H1 (cell line): ENCODE measurements around the gene C1orf21. TPM values are rescaled to one million over a fixed set of nuclear protein-coding genes. Genes with fewer than 3 reads are reported as not detected.

Source experiments
- CTCF ChIA-PET: fragments of 300-600 bp; sonication (Branson Sonifier 250); formaldehyde crosslinking; loops from one replicate; lab custom pipeline; 2021; ENCODE audit not compliant: partially characterized antibody; lab: Charles Lee
- POLR2A ChIA-PET: fragments of 300-600 bp; sonication (Branson Sonifier 250); formaldehyde crosslinking; loops from one replicate; lab custom pipeline; 2021; ENCODE audit warnings: inconsistent platforms; ENCODE audit not compliant: partially characterized antibody; lab: Charles Lee
- DNase-seq, 2 experiments: peaks; one replicate each; pipeline versions ENCODE4 v3.0.0 to v3.0.0-alpha.2; 2010 to 2022; ENCODE audit warnings: low spot score in 2 of 2, low read depth in 1 of 2, mixed read lengths in 1 of 2
- FAIRE-seq: peaks from 2 replicates; lab custom pipeline; 2011; peaks lifted over from hg19 to GRCh38; lab: Jason Lieb, UNC
- H2AFZ ChIP-seq: 2 replicates; pipeline ENCODE4 v1.8.1; 2012; ENCODE audit warnings: low read length, inconsistent platforms
- H2AK5ac ChIP-seq: 2 replicates; pipeline ENCODE4 v1.6.1; 2013; ENCODE audit warnings: low read depth, low read length
- H2BK120ac ChIP-seq: replicated peaks from 2 replicates; pipeline ENCODE3; 2013; ENCODE audit warnings: low read depth, low read length, inconsistent platforms
- H2BK12ac ChIP-seq: 2 replicates; pipeline ENCODE4 v1.6.1; 2013; ENCODE audit warnings: low read depth, low read length
- H2BK15ac ChIP-seq: 2 replicates; pipeline ENCODE4 v1.6.1; 2013; ENCODE audit warnings: low read length
- H2BK20ac ChIP-seq: 2 replicates; pipeline ENCODE4 v1.6.1; 2013; ENCODE audit warnings: low read length
- H2BK5ac ChIP-seq: 2 replicates; pipeline ENCODE4 v1.6.1; 2013; ENCODE audit warnings: low read depth, low read length
- H3K14ac ChIP-seq: 2 replicates; pipeline ENCODE4 v1.6.1; 2013; ENCODE audit warnings: inconsistent platforms; ENCODE audit not compliant: insufficient read length
- H3K18ac ChIP-seq: 2 replicates; pipeline ENCODE4 v1.6.1; 2013; ENCODE audit warnings: low read length; ENCODE audit errors: extremely low read depth
- H3K23ac ChIP-seq: 2 replicates; pipeline ENCODE4 v1.6.1; 2013; ENCODE audit warnings: inconsistent platforms; ENCODE audit not compliant: insufficient read length
- H3K23me2 ChIP-seq: 2 replicates; pipeline ENCODE4 v1.6.1; 2013; ENCODE audit warnings: low read depth, low read length
- H3K27ac ChIP-seq: 2 replicates; pipeline ENCODE4 v1.6.1; 2011; ENCODE audit warnings: low read depth, low read length, inconsistent platforms
- H3K27me3 ChIP-seq, 4 experiments: replicated peaks in 1 of 4; 1 replicate in 1 of 4; 2 replicates in 3 of 4; pipeline versions ENCODE4 v1.6.1 to v1.8.1; 2011 to 2013; ENCODE audit warnings: low read length in 3 of 4, mild to moderate bottlenecking in 3 of 4, inconsistent platforms in 2 of 4, mixed read lengths in 2 of 4, moderate library complexity in 1 of 4; ENCODE audit not compliant: control insufficient read depth in 3 of 4, insufficient read depth in 3 of 4; ENCODE audit errors: extremely low read depth in 1 of 4
- H3K36me3 ChIP-seq, 4 experiments: 2 replicates each; pipeline versions ENCODE4 v1.6.1 to v1.8.1; 2011 to 2013; ENCODE audit warnings: mild to moderate bottlenecking in 4 of 4, low read length in 3 of 4, moderate library complexity in 2 of 4, control low read depth in 1 of 4, inconsistent platforms in 1 of 4; ENCODE audit not compliant: insufficient read depth in 4 of 4, control insufficient read depth in 2 of 4
- H3K4ac ChIP-seq: replicated peaks from 2 replicates; pipeline ENCODE3; 2013; ENCODE audit warnings: low read length, low read depth, mixed read lengths, inconsistent platforms; ENCODE audit not compliant: insufficient read length
- H3K4me1 ChIP-seq, 4 experiments: replicated peaks in 1 of 4; 1 replicate in 1 of 4; 2 replicates in 3 of 4; pipeline versions ENCODE4 v1.6.1 to v1.8.1; 2011 to 2013; ENCODE audit warnings: low read length in 3 of 4, inconsistent platforms in 2 of 4, mixed read lengths in 1 of 4; ENCODE audit not compliant: insufficient read depth in 4 of 4, control insufficient read depth in 3 of 4
- H3K4me2 ChIP-seq, 2 experiments: 2 replicates each; pipeline versions ENCODE4 v1.6.1 to v1.8.1; 2011 to 2013; ENCODE audit warnings: low read depth in 2 of 2, low read length in 2 of 2, control low read depth in 1 of 2, inconsistent platforms in 1 of 2, mild to moderate bottlenecking in 1 of 2; ENCODE audit not compliant: insufficient read depth in 1 of 2
- H3K4me3 ChIP-seq, 4 experiments: fragments of 200-600, 300-600 bp in 1 of 4; sonication (generic), shearing (Covaris generic), sonication (Bioruptor Twin) in 1 of 4; 2 replicates each; pipeline versions ENCODE4 v1.5.1 to v1.8.1; 2011 to 2016; ENCODE audit warnings: low read length in 4 of 4, low read depth in 3 of 4, control low read depth in 2 of 4, inconsistent platforms in 2 of 4, mild to moderate bottlenecking in 2 of 4, mixed read lengths in 1 of 4, moderate library complexity in 1 of 4; ENCODE audit not compliant: insufficient read depth in 2 of 4; ENCODE audit errors: extremely low read depth in 1 of 4
- H3K56ac ChIP-seq: replicated peaks from 2 replicates; pipeline ENCODE3; 2013; ENCODE audit warnings: low read depth, mild to moderate bottlenecking, mixed read lengths, low read length, inconsistent platforms; ENCODE audit not compliant: insufficient read length
- H3K79me1 ChIP-seq: 2 replicates; pipeline ENCODE4 v1.6.1; 2013; ENCODE audit warnings: low read depth, low read length, control low read depth
- H3K79me2 ChIP-seq, 2 experiments: 2 replicates each; pipeline versions ENCODE4 v1.6.1 to v1.8.1; 2012 to 2013; ENCODE audit warnings: low read length in 2 of 2, mild to moderate bottlenecking in 2 of 2, inconsistent platforms in 1 of 2; ENCODE audit not compliant: insufficient read depth in 2 of 2, control insufficient read depth in 1 of 2
- H3K9ac ChIP-seq, 4 experiments: replicated peaks in 1 of 4; 1 replicate in 1 of 4; 2 replicates in 3 of 4; pipeline versions ENCODE4 v1.6.1 to v1.8.1; 2011 to 2013; ENCODE audit warnings: low read depth in 3 of 4, low read length in 3 of 4, control low read depth in 2 of 4, mild to moderate bottlenecking in 2 of 4, moderate library complexity in 2 of 4, inconsistent platforms in 1 of 4; ENCODE audit errors: extremely low read depth in 1 of 4
- H3K9me3 ChIP-seq, 2 experiments: 2 replicates each; pipeline versions ENCODE4 v1.6.1 to v1.8.1; 2012 to 2013; ENCODE audit warnings: mild to moderate bottlenecking in 2 of 2, moderate library complexity in 2 of 2, control low read depth in 1 of 2, inconsistent platforms in 1 of 2, low read depth in 1 of 2, low read length in 1 of 2, mixed read lengths in 1 of 2; ENCODE audit not compliant: insufficient read depth in 2 of 2
- H4K20me1 ChIP-seq, 2 experiments: replicated peaks in 1 of 2; 2 replicates each; pipeline versions ENCODE3 to v1.8.1; 2011 to 2013; ENCODE audit warnings: inconsistent platforms in 2 of 2, low read length in 2 of 2, mild to moderate bottlenecking in 1 of 2; ENCODE audit not compliant: insufficient read depth in 2 of 2, control insufficient read depth in 1 of 2
- H4K5ac ChIP-seq: 2 replicates; pipeline ENCODE4 v1.6.1; 2013; ENCODE audit warnings: low read length, low read depth, mixed read lengths, inconsistent platforms; ENCODE audit not compliant: insufficient read length
- H4K8ac ChIP-seq: 2 replicates; pipeline ENCODE4 v1.8.0; 2013; ENCODE audit warnings: mild to moderate bottlenecking, moderate library complexity, low read length, inconsistent platforms; ENCODE audit not compliant: insufficient read depth; ENCODE audit errors: extremely low read depth
- H4K91ac ChIP-seq: replicated peaks from 2 replicates; pipeline ENCODE3; 2013; ENCODE audit warnings: low read length, mixed read lengths, inconsistent platforms; ENCODE audit not compliant: insufficient read length
- ASH2L ChIP-seq: fragments of 200-600, 300-600 bp; sonication (generic); IDR thresholded peaks from one replicate; pipeline ENCODE4 v1.7.1; 2017; ENCODE audit warnings: low read length
- CBX8 ChIP-seq: fragments of 300-800, 300-1000 bp; sonication (generic); IDR thresholded peaks from 2 replicates; pipeline ENCODE4 v1.7.1; 2016; ENCODE audit warnings: low read depth, low read length, borderline replicate concordance
- CREB1 ChIP-seq: IDR thresholded peaks from 2 replicates; pipeline ENCODE4 v1.6.1; 2012; ENCODE audit warnings: inconsistent platforms
- EZH2 ChIP-seq: fragments of 200-600 bp; sonication (generic); IDR thresholded peaks from 2 replicates; pipeline ENCODE4 v1.7.1; 2012; ENCODE audit warnings: low read depth, mild to moderate bottlenecking, moderate library complexity, low read length, inconsistent platforms; ENCODE audit not compliant: severe bottlenecking
- RBBP5 ChIP-seq: IDR thresholded peaks from 2 replicates; pipeline ENCODE4 v1.7.1; 2012; ENCODE audit warnings: low read depth, mild to moderate bottlenecking, inconsistent platforms, low read length, moderate library complexity, borderline replicate concordance
- SAP30 ChIP-seq: fragments of 300-600 bp; sonication (generic); IDR thresholded peaks from 2 replicates; pipeline ENCODE4 v1.7.1; 2012; ENCODE audit warnings: low read length, moderate library complexity, mild to moderate bottlenecking, inconsistent platforms; ENCODE audit not compliant: insufficient read depth, insufficient replicate concordance
- SIRT6 ChIP-seq: IDR thresholded peaks from one replicate; pipeline ENCODE4 v1.7.1; 2012; ENCODE audit warnings: low read length, inconsistent platforms
- SP1 ChIP-seq: IDR thresholded peaks from 2 replicates; pipeline ENCODE4 v1.6.1; 2011; ENCODE audit warnings: low read depth, low read length
- SP2 ChIP-seq: IDR thresholded peaks from 2 replicates; pipeline ENCODE4 v1.6.1; 2012; ENCODE audit warnings: mild to moderate bottlenecking, low read length, inconsistent platforms
- WGBS, 2 experiments: shearing (Covaris generic) in 1 of 2; methylation state at CpG; one replicate each; pipeline versions ENCODE4 v1.1.6 to v1.1.7; 2013 to 2015; ENCODE audit warnings: low lambda C conversion rate in 2 of 2, mixed read lengths in 2 of 2, inconsistent platforms in 1 of 2, low coverage in 1 of 2, missing lambda C conversion rate in 1 of 2; ENCODE audit not compliant: insufficient replicate concordance in 2 of 2, insufficient coverage in 1 of 2, insufficient read length in 1 of 2; ENCODE audit errors: extremely low coverage in 1 of 2, missing lambda C conversion rate in 1 of 2; 5-methylcytosine and 5-hydroxymethylcytosine counted together
- polyA plus RNA-seq, 7 experiments: library from polyadenylated mRNA; depleted of rRNA in 3 of 7; stranded (reverse) in 5 of 7; unstranded in 2 of 7; fragments of >200 nt in 5 of 7; fragments of 200-250 nt in 2 of 7; gene quantifications; 1 replicate in 5 of 7; 2 replicates in 1 of 7; 4 replicates in 1 of 7; pipeline versions ENCODE4 v1.2.1 to v1.2.3, GENCODE V29; 2011 to 2013; ENCODE audit warnings: missing spikeins in 2 of 7, mixed read lengths in 2 of 7
- total RNA-seq: library from RNA; stranded (reverse); fragmentation: NEBNext Ultra II Directional; extraction: Animal tissue kit (Norgen Biotek cat#: 25700); gene quantifications from 2 replicates; pipeline ENCODE4 v1.2.1, GENCODE V29; 2021
- TF ChIP-seq, protein P1 (sequence below): IDR thresholded peaks from 2 replicates; pipeline ENCODE4 v1.6.1; 2012; ENCODE audit warnings: inconsistent platforms

The C1orf21 gene
- total and polyA plus RNA-seq, 2 of the 8 experiments (the other 6 are each of a cell fraction or from before 2014, with no cell fraction given) = 16.6 to 51.0 TPM

DNA sequence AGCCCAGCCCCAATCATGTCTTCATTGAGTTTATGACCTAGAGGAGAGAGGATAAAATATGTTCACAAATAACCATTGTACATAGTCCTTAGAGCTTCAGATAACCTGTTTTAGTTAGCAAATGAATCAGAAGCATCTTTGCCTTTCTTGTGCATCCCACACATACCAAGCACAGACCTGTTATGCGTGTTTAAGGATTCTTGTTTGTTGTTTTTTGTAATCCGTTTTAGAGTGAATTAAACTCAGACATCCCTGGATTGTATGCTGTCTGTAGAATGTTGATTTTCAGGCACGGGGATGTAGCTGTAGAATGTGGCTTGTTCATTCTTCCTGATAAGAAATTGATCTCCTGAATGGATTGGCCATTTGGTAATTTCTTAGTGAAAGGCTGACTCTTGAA is 232.0 kb downstream of the C1orf21 start:
- no peak overlapping the region for H4K91ac ChIP-seq
- FAIRE-seq = no peak
- H2BK5ac ChIP-seq = no peak overlapping the region

More for the DNA sequence above, 232.0 kb downstream of the C1orf21 start:
- H3K9me3 ChIP-seq = no peaks in the 10 kb centered on the region
- H3K9ac ChIP-seq = no peak overlapping the region
- H2BK12ac ChIP-seq = no peak overlapping the region
- H2BK20ac ChIP-seq = no peak overlapping the region
- H3K4me1 ChIP-seq = no peaks in the 10 kb centered on the region
- no peak overlapping the region for H3K27ac ChIP-seq
- no peak overlapping the region for H3K14ac ChIP-seq
- H4K8ac ChIP-seq = no peak overlapping the region
- H3K79me1 ChIP-seq = no peaks in the 10 kb centered on the region
- H2AK5ac ChIP-seq = no peak overlapping the region
- H4K20me1 ChIP-seq = no peaks in the 10 kb centered on the region
- no peak overlapping the region for H2BK120ac ChIP-seq
- H3K23me2 ChIP-seq = 0 out of 2 replicates have a peak, but pooled peaks cover 1% of the 10 kb centered on the region
- no peak overlapping the region for H3K4me2 ChIP-seq
- peaks cover 0 to 12% (median 2%) of the 10 kb centered on the region in 4 experiments; a peak in 1 of 8 replicates for H3K36me3 ChIP-seq
- no peak overlapping the region for H3K4me3 ChIP-seq
- no peak overlapping the region for H3K18ac ChIP-seq
- H4K5ac ChIP-seq = no peak overlapping the region
- 80% methylated on average over 3 of the region's 3 CpGs; no CpG with 5 or more reads in 1 of the 2 experiments for whole genome bisulfite sequencing, 2 experiments
- POLR2A ChIA-PET = no interaction called here
- H2BK15ac ChIP-seq = no peak overlapping the region
- no peaks in the 10 kb centered on the region for H3K27me3 ChIP-seq
- H3K56ac ChIP-seq = no peak overlapping the region
- no peak overlapping the region for H3K4ac ChIP-seq
- CTCF ChIA-PET = interaction anchor here (1.2 to 1.8 kb wide), 2 partner anchors 8 to 45 kb away, joined by 3 to 8 read pairs; no protein-coding TSS in a partner anchor
- no peak for DNase-seq
- no peak overlapping the region for H2AFZ ChIP-seq
- TF ChIP-seq, protein P1, sequence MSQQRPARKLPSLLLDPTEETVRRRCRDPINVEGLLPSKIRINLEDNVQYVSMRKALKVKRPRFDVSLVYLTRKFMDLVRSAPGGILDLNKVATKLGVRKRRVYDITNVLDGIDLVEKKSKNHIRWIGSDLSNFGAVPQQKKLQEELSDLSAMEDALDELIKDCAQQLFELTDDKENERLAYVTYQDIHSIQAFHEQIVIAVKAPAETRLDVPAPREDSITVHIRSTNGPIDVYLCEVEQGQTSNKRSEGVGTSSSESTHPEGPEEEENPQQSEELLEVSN = no peak
- TF ChIP-seq ASH2L (no peak), SP1 (no peak), EZH2 (no peak), SAP30 (no peak), RBBP5 (no peak), CREB1 (no peak), CBX8 (no peak), SP2 (no peak), SIRT6 (no peak)
- H3K79me2 ChIP-seq = no peaks in the 10 kb centered on the region
- H3K23ac ChIP-seq = no peak overlapping the region
